Measurements from ENCODE around the gene ZNF276. TPM values are rescaled to one million over a fixed set of nuclear protein-coding genes. Genes with fewer than 3 reads are reported as not detected.
A peak's percentile ranks its signal among the peaks of the same experiment; 100 is the strongest.
"Not testable (repeated sequence)": the region's sequence is repeated elsewhere in the genome, so short reads cannot be mapped to it uniquely, and the experiment has no call there.

ZNF276 gene
- total and polyA plus RNA-seq, 9 donors = 7.1 to 39.9 (median 25.5) TPM

- Histone ChIP-seq H3K36me3 (no peaks in the 10 kb centered on the region), H3K9me3 (no peaks in the 10 kb centered on the region), H3K27ac (no peak overlapping the region), H3K4me3 (no peak overlapping the region), H3K27me3 (no peaks in the 10 kb centered on the region), H3K4me1 (ENCODE audit: insufficient read depth) (no peaks in the 10 kb centered on the region)
- peak in 1 of 5 donors; percentile 21 for DNase-seq
- TF ChIP-seq POLR2A (IDR thresholded peaks at IDR 0.05) (no peak), CTCF (IDR thresholded peaks at IDR 0.05) (no peak), EP300 (IDR thresholded peaks at IDR 0.05) (no peak)
- 86 to 91% (median 90%) methylated on average over 11 of the region's 11 CpGs for WGBS, 3 donors
- intact Hi-C loops (cut with DNase I) = no loop called here
Observed at GRCh38 chr16:89693289-89693731, 28.0 kb upstream of the ZNF276 start.

GRCh38 chr16:89693931-89694783 lies 27.2 kb upstream of the ZNF276 start:
- peak in 2 of 5 donors; percentile 25 to 27 for DNase-seq
- Histone ChIP-seq H3K27me3 (no peaks in the 10 kb centered on the region), H3K4me1 (ENCODE audit: insufficient read depth) (no peaks in the 10 kb centered on the region), H3K27ac (no peak overlapping the region), H3K36me3 (no peaks in the 10 kb centered on the region), H3K4me3 (no peak overlapping the region), H3K9me3 (no peaks in the 10 kb centered on the region)
- intact Hi-C loops (cut with DNase I) = no loop called here
- TF ChIP-seq CTCF (IDR thresholded peaks at IDR 0.05) = no peak
- TF ChIP-seq EP300 (IDR thresholded peaks at IDR 0.05) = no peak
- TF ChIP-seq POLR2A (IDR thresholded peaks at IDR 0.05) = no peak
- 83 to 89% (median 84%) methylated on average over 32 of the region's 32 CpGs for WGBS, 3 donors

GRCh38 chr16:89694784-89695085 lies 26.6 kb upstream of the ZNF276 start:
- intact Hi-C loops (cut with DNase I); H3K9me3 ChIP-seq; H3K27me3 ChIP-seq; H3K4me1 ChIP-seq (ENCODE audit: insufficient read depth); H3K36me3 ChIP-seq; DNase-seq; H3K4me3 ChIP-seq; H3K27ac ChIP-seq: not testable (repeated sequence)
- WGBS, 3 donors = 88 to 92% (median 89%) methylated on average over 18 to 23 of the region's 23 CpGs

GRCh38 chr16:89695086-89695874 lies 26.1 kb upstream of the ZNF276 start:
- Histone ChIP-seq H3K27ac (no peak overlapping the region), H3K27me3 (no peaks in the 10 kb centered on the region), H3K4me1 (ENCODE audit: insufficient read depth) (peaks cover under 1% of the 10 kb centered on the region), H3K4me3 (no peak overlapping the region), H3K9me3 (no peaks in the 10 kb centered on the region), H3K36me3 (no peaks in the 10 kb centered on the region)
- intact Hi-C loops (cut with DNase I) = no loop called here
- TF ChIP-seq POLR2A (IDR thresholded peaks at IDR 0.05) (no peak), CTCF (IDR thresholded peaks at IDR 0.05) (no peak), EP300 (IDR thresholded peaks at IDR 0.05) (no peak)
- WGBS, 3 donors = 82 to 86% (median 83%) methylated on average over 28 to 31 of the region's 31 CpGs
- peak in 2 of 5 donors; percentile 21 to 34 for DNase-seq

All from ovary (tissue), 9 donors.